WERI-Rb-1 (cell line): ENCODE data around the gene FASN.

Source experiments
- DNase-seq: peaks from one replicate; pipeline ENCODE4 v3.0.0-alpha.2; 2020
- H3K27ac ChIP-seq: fragments of 250-450 bp; sonication (Bioruptor Pico); 2 replicates; pipeline ENCODE4 v1.5.1; 2020; ENCODE audit warnings: mild to moderate bottlenecking, moderate library complexity
- H3K27me3 ChIP-seq: fragments of 250-450 bp; sonication (Bioruptor Pico); 2 replicates; pipeline ENCODE4 v1.5.1; 2021; ENCODE audit warnings: mild to moderate bottlenecking, low read depth, moderate library complexity; ENCODE audit not compliant: insufficient read depth, severe bottlenecking
- H3K36me3 ChIP-seq: fragments of 250-450 bp; sonication (Bioruptor Pico); 2 replicates; pipeline ENCODE4 v1.5.1; 2020; ENCODE audit warnings: mild to moderate bottlenecking, moderate library complexity
- H3K4me3 ChIP-seq: 2 replicates; pipeline ENCODE4 v1.5.1; 2011; ENCODE audit warnings: low read depth, mild to moderate bottlenecking, control low read depth, low read length
- H3K9me3 ChIP-seq: fragments of 250-450 bp; sonication (Bioruptor Pico); 2 replicates; pipeline ENCODE4 v1.5.1; 2021; ENCODE audit warnings: mild to moderate bottlenecking, moderate library complexity; ENCODE audit not compliant: severe bottlenecking
- CTCF ChIP-seq: IDR thresholded peaks from 2 replicates; pipeline ENCODE4 v1.5.1; 2011; ENCODE audit warnings: low read depth, mild to moderate bottlenecking, control low read depth, inconsistent platforms, low read length

The FASN gene

DNA sequence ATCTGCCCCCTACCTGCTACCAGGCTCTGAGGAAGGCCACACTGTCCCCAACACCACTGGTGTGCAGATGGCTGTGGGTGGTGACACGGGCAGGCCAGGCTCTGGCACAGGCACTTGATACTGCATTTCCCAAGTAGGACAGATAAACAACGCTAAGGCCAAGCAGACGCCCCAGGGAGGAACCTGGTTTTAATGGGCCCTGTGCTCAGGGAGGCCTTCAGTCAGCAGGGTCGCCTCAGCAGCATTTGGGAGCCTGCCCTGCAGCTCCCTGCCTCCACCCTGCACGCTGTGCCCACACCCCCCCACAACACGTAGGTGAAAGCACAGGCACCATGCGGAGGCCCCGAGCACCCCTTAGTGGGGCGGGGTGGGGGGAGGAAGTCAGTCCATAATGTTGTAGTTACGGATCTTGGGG lies 3.3 kb upstream of the FASN start:
- Histone ChIP-seq H3K9me3 (peaks cover 2% of the 10 kb centered on the region), H3K27me3 (no peaks in the 10 kb centered on the region), H3K27ac (peak overlapping the region; percentile 84), H3K4me3 (no peak overlapping the region), H3K36me3 (peaks cover 19% of the 10 kb centered on the region)
- no peak for TF ChIP-seq CTCF
- DNase-seq = peak; percentile 32

DNA sequence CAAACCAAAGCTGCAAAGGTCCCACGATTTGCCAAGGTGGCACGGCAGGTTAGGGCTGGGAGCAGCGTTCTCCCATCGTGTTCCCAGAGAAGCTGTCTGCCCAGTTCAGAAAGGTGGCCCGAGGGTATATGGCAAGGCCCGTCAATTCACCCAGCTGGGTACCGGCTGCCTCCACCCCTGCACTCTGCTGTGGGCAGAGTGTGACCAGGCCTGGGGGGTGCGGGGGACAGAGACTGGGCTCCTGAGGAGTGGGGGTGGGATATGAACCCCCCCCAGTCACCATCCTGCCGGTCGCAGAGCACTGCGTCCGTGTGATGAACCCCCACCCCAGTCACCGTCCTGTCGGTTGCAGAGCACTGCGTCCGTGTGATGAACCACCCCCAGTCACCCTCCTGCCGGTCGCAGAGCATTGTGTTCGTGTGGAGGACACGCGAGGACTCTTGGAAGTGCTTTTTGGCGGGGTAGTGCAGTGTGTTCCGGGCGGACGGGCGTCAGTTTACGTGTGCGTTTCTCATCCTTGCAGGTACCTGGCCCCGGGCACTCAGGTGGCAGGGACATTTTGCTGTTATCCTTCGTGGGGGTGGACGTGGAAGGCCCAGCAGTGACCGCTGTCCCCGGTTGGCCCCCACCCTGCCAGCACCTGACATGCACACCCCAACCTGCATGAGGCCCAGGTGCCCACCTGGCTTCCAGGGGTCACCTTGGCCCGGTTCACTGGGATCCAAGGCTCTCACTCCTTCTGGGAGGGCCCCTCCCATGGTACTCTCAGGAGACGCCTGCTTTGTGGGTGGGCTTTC lies 2.7 kb upstream of the FASN start:
- Histone ChIP-seq H3K27me3 (no peaks in the 10 kb centered on the region), H3K9me3 (peaks cover 2% of the 10 kb centered on the region), H3K4me3 (no peak overlapping the region), H3K36me3 (peaks cover 25% of the 10 kb centered on the region), H3K27ac (peak overlapping the region; percentile 96)
- DNase-seq = peak; percentile 26
- no peak for TF ChIP-seq CTCF

DNA sequence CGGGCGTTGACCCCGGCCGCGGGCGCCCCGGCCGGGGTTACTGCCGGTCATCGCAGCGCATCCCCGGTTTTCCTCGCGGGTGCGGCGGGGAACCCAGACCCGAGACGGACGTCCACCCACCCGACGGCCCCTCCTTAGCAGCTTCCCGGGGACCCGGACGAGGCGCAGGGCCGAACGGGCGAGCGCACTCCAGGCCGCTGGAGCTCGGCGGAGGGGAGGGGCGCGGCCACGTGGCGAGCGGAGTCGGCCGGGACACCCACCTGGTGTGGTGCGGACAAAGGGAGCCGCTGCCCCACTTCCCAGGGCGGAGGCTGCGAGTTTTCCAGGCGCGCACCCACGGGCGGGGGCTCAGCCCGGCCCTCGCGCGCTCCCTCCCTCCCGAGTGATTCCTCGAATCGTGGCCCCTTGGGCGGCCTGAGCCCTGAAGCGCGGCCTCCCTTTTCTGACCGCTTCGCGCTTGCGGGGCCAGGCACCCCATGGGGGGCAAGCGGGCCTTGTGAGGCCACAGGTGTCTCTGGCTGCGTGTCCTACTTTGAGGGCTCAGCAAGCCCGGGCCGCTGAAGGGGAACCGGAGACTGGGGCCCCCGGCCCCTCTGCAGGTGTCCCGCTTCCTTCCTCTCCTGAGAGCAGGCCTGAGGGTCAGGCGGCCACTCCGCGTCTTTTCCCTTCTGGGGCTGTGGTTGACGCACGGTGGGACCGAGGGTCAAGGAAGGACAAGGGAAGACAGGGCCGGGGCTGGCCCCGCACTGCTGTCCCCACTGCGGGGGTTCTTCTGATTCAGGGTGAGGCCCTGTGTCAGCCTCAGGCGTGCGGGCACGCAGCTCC lies 1.1 kb upstream of the FASN start:
- H3K27me3 ChIP-seq = no peaks in the 10 kb centered on the region
- peak overlapping the region; percentile 77 for H3K4me3 ChIP-seq
- peaks cover 39% of the 10 kb centered on the region for H3K36me3 ChIP-seq
- TF ChIP-seq CTCF = no peak
- H3K9me3 ChIP-seq = peaks cover 2% of the 10 kb centered on the region
- peak; percentile 76 for DNase-seq
- H3K27ac ChIP-seq = peak overlapping the region; percentile 96

DNA sequence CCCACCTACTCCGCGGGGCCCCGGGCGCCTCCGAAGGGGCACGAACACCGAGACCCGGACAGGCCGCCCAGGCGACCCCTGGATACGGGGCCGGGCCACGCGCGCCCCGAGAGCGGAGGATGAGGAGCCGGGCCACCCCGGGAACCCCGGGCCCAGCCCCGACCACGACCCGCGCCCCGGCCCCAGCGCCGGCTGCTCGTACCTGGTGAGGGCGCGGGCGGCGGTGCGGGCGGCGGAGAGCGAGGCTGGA lies 192 bp downstream of the FASN start:
- H3K36me3 ChIP-seq = peaks cover 52% of the 10 kb centered on the region
- TF ChIP-seq CTCF = no peak

DNA sequence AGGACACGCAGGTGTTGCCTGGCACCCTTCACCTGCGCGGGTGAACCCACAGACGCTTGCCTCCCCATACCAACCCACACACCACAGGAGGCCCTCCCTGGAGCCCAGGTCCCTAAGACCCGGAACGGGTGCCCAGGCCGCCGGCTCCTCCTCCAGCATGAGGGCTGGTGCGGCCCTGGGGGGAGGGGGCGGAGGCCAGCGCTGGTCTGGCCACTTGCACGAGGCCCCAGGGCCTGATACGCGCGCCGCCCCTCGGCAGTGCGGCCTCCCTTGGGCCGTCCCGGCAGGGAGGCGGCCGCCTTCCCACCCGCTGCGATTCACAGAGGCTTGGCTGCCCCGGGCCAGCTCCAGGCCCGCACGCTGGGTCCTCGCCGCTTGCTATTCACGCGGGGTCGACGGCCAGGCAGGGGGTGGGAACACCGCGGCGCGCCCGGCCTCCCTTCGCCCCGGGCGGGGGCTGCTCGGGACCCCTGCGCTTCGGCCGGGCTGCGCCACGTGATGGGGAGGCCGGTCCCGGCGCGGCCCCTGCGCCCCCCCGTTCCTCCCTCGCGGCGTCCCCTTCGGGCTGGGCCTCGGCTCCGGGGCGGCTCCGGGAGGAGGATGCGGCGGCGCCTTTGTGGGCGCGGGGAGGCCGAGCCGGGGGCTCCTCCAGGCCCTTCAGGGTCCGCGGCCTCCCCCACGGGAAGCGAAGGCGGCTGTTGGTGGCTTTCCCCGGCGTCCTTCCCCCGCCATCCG lies 685 bp downstream of the FASN start:
- peak; percentile 82 for DNase-seq
- Histone ChIP-seq H3K27me3 (no peaks in the 10 kb centered on the region), H3K27ac (peak overlapping the region; percentile 97), H3K36me3 (peaks cover 57% of the 10 kb centered on the region), H3K9me3 (peaks cover 2% of the 10 kb centered on the region), H3K4me3 (peak overlapping the region; percentile 73)
- no peak for TF ChIP-seq CTCF

More for the DNA sequence above, 192 bp downstream of the FASN start:
- Histone ChIP-seq H3K9me3 (peaks cover 2% of the 10 kb centered on the region), H3K27me3 (no peaks in the 10 kb centered on the region), H3K27ac (peak overlapping the region; percentile 97), H3K4me3 (peak overlapping the region; percentile 73)
- DNase-seq = no peak
